ENCODE results near the gene EEF1AKMT3. TPM values are rescaled to one million over a fixed set of nuclear protein-coding genes. Genes with fewer than 3 reads are reported as not detected.

The EEF1AKMT3 gene
- total RNA-seq, 2 experiments from 2014 or later: 4.0 to 4.3 TPM

- POLR2A ChIA-PET: interaction anchor here (1.2 to 1.4 kb wide), 2 partner anchors 9 to 13 kb away, joined by 3 to 6 read pairs; partner anchors contain the start of gene TSPAN31
- Mint-ChIP-seq H3K9me3 (no peaks in the 10 kb centered on the region), H3K4me1 (ENCODE audit: low read depth) (peaks cover 7% of the 10 kb centered on the region), H3K27me3 (no peaks in the 10 kb centered on the region), H3K36me3 (ENCODE audit: low read depth) (peaks cover 33% of the 10 kb centered on the region), H3K4me3 (no peak overlapping the region), H3K27ac (peak overlapping the region; percentile 56)
- DNase-seq (no peak), ATAC-seq (no peak)
- CTCF ChIA-PET: interaction anchor here (0.7 to 2.8 kb wide), 4 partner anchors 9 to 149 kb away, joined by 3 to 8 read pairs (median 3); no protein-coding TSS in a partner anchor
- no peak for TF ChIP-seq CTCF (IDR thresholded peaks at IDR 0.05)
- intact Hi-C loops (cut with micrococcal nuclease): no loop called here
These were observed 40.1 kb upstream of the EEF1AKMT3 start for GRCh38 chr12:57732270-57732669.

GRCh38 chr12:57732726-57733593 lies 39.5 kb upstream of the EEF1AKMT3 start:
- H3K36me3 Mint-ChIP-seq (ENCODE audit: low read depth): peaks cover 29% of the 10 kb centered on the region
- peaks cover 7% of the 10 kb centered on the region for H3K4me1 Mint-ChIP-seq (ENCODE audit: low read depth)
- DNase-seq (no peak), ATAC-seq (no peak)
- no peak for TF ChIP-seq CTCF (IDR thresholded peaks at IDR 0.05)
- POLR2A ChIA-PET: interaction anchor here (1.0 to 1.4 kb wide), 3 partner anchors 9 to 12 kb away, joined by 3 to 6 read pairs (median 3); partner anchors contain the start of gene TSPAN31
- peak overlapping the region; percentile 5 for H3K27ac Mint-ChIP-seq
- no peaks in the 10 kb centered on the region for H3K9me3 Mint-ChIP-seq
- no peaks in the 10 kb centered on the region for H3K27me3 Mint-ChIP-seq
- H3K4me3 Mint-ChIP-seq: no peak overlapping the region
- intact Hi-C loops (cut with micrococcal nuclease): no loop called here
- CTCF ChIA-PET: interaction anchor here (0.7 to 2.8 kb wide), 6 partner anchors 9 to 149 kb away, joined by 3 to 8 read pairs (median 3); no protein-coding TSS in a partner anchor

- H3K4me3 Mint-ChIP-seq: no peak overlapping the region
- H3K27me3 Mint-ChIP-seq: no peaks in the 10 kb centered on the region
- H3K27ac Mint-ChIP-seq: no peak overlapping the region
- ChIA-PET POLR2A (interaction anchor here (1.8 kb wide), 1 partner anchor 10 kb away, joined by 9 read pairs; the partner anchor contains the start of gene TSPAN31), CTCF (interaction anchor here (1.0 to 1.1 kb wide), 2 partner anchors 11 to 22 kb away, joined by 3 read pairs; no protein-coding TSS in a partner anchor)
- intact Hi-C loops (cut with micrococcal nuclease): no loop called here
- H3K4me1 Mint-ChIP-seq (ENCODE audit: low read depth): peaks cover 8% of the 10 kb centered on the region
- no peaks in the 10 kb centered on the region for H3K9me3 Mint-ChIP-seq
- ATAC-seq (no peak), DNase-seq (no peak)
- TF ChIP-seq CTCF (IDR thresholded peaks at IDR 0.05): no peak
- peaks cover 28% of the 10 kb centered on the region for H3K36me3 Mint-ChIP-seq (ENCODE audit: low read depth)
These were observed 38.5 kb upstream of the EEF1AKMT3 start for GRCh38 chr12:57733928-57734327.

- Mint-ChIP-seq H3K9me3 (no peaks in the 10 kb centered on the region), H3K4me3 (no peak overlapping the region), H3K4me1 (ENCODE audit: low read depth) (peaks cover 15% of the 10 kb centered on the region), H3K27ac (peak overlapping the region; percentile 23), H3K36me3 (ENCODE audit: low read depth) (peaks cover 28% of the 10 kb centered on the region), H3K27me3 (no peaks in the 10 kb centered on the region)
- CTCF ChIA-PET: interaction anchor here (1.3 to 1.5 kb wide), 2 partner anchors 25 to 152 kb away, joined by 4 to 5 read pairs; no protein-coding TSS in a partner anchor
- DNase-seq (no peak), ATAC-seq (no peak)
- no peak for TF ChIP-seq CTCF (IDR thresholded peaks at IDR 0.05)
- intact Hi-C loops (cut with micrococcal nuclease): no loop called here
- POLR2A ChIA-PET: interaction anchor here (1.2 to 1.8 kb wide), 2 partner anchors 10 to 16 kb away, joined by 4 to 9 read pairs; partner anchors contain the start of gene TSPAN31
These were observed 37.8 kb upstream of the EEF1AKMT3 start for GRCh38 chr12:57734591-57734990.

Measured in activated CD8-positive, alpha-beta T cell treated with anti-CD3 and anti-CD28 coated beads for 36 hours (primary cell).